HEK293T (cell line): Measurements from ENCODE around the gene PIAS4.

Source experiments
- ARNT ChIP-seq: fragments of 450-650 bp; IDR thresholded peaks from 2 replicates; pipeline ENCODE4 v1.6.1; 2017; ENCODE audit warnings: mild to moderate bottlenecking
- BHLHE40 ChIP-seq: fragments of 450-650 bp; IDR thresholded peaks from 2 replicates; pipeline ENCODE4 v1.6.1; 2016; ENCODE audit warnings: mild to moderate bottlenecking, moderate library complexity, borderline replicate concordance
- ELF4 ChIP-seq: fragments of 450-650 bp; IDR thresholded peaks from 2 replicates; pipeline ENCODE4 v1.6.1; 2017; ENCODE audit warnings: antibody characterized with exemption
- FOXA1 ChIP-seq: fragments of 450-650 bp; IDR thresholded peaks from 2 replicates; pipeline ENCODE4 v1.6.1; 2016; ENCODE audit warnings: mild to moderate bottlenecking
- FOXK2 ChIP-seq: fragments of 450-650 bp; IDR thresholded peaks from 2 replicates; pipeline ENCODE4 v1.6.1; 2016; ENCODE audit warnings: mild to moderate bottlenecking
- HDGF ChIP-seq: fragments of 450-650 bp; IDR thresholded peaks from 2 replicates; pipeline ENCODE4 v1.6.1; 2017; ENCODE audit warnings: antibody characterized with exemption, borderline replicate concordance
- L3MBTL2 ChIP-seq: fragments of 450-650 bp; conservative IDR thresholded peaks from 2 replicates; pipeline ENCODE4 v1.6.1; 2016; ENCODE audit warnings: mild to moderate bottlenecking
- LEF1 ChIP-seq: fragments of 450-650 bp; IDR thresholded peaks from 2 replicates; pipeline ENCODE4 v1.6.1; 2017; ENCODE audit warnings: mild to moderate bottlenecking, borderline replicate concordance
- NFRKB ChIP-seq: fragments of 450-650 bp; IDR thresholded peaks from 2 replicates; pipeline ENCODE4 v1.6.1; 2016; ENCODE audit warnings: mild to moderate bottlenecking, moderate library complexity
- SP1 ChIP-seq: fragments of 450-650 bp; IDR thresholded peaks from 2 replicates; pipeline ENCODE4 v1.6.1; 2017
- SUZ12 ChIP-seq: fragments of 450-650 bp; IDR thresholded peaks from 2 replicates; pipeline ENCODE4 v1.6.1; 2016; ENCODE audit warnings: mild to moderate bottlenecking
- TARDBP ChIP-seq: fragments of 450-650 bp; IDR thresholded peaks from 2 replicates; pipeline ENCODE4 v1.6.1; 2016
- ZNF384 ChIP-seq: fragments of 450-650 bp; IDR thresholded peaks from 2 replicates; pipeline ENCODE4 v1.6.1; 2016

DNA sequence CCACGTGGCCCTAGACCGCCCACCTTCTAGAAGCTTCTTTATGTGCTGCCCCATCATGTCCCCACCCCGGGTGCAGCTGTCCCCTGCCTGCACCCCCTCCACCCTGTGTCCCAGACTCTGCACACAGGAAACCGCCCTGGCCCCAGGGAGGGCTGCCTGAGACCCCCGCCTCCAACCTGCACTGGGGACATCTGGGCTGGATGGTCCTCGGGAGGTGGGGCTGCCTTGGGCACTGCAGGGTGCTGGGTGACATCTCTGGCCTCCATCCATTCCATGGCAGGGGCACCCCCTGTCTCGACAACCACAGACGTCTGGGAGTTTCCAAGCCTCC, 77.0 kb downstream of the PIAS4 start:
- TF ChIP-seq FOXA1 (no peak), SP1 (no peak), FOXK2 (no peak), ZNF384 (no peak), TARDBP (no peak), ELF4 (no peak), L3MBTL2 (no peak), SUZ12 (no peak), ARNT (no peak), BHLHE40 (no peak), LEF1 (no peak), HDGF (no peak), NFRKB (no peak)
